ENCODE results near the gene SLX4IP. TPM values are rescaled to one million over a fixed set of nuclear protein-coding genes. Genes with fewer than 3 reads are reported as not detected.

Gene SLX4IP
- total RNA-seq, 1 experiment from 2014 or later: 7.4 TPM

DNA sequence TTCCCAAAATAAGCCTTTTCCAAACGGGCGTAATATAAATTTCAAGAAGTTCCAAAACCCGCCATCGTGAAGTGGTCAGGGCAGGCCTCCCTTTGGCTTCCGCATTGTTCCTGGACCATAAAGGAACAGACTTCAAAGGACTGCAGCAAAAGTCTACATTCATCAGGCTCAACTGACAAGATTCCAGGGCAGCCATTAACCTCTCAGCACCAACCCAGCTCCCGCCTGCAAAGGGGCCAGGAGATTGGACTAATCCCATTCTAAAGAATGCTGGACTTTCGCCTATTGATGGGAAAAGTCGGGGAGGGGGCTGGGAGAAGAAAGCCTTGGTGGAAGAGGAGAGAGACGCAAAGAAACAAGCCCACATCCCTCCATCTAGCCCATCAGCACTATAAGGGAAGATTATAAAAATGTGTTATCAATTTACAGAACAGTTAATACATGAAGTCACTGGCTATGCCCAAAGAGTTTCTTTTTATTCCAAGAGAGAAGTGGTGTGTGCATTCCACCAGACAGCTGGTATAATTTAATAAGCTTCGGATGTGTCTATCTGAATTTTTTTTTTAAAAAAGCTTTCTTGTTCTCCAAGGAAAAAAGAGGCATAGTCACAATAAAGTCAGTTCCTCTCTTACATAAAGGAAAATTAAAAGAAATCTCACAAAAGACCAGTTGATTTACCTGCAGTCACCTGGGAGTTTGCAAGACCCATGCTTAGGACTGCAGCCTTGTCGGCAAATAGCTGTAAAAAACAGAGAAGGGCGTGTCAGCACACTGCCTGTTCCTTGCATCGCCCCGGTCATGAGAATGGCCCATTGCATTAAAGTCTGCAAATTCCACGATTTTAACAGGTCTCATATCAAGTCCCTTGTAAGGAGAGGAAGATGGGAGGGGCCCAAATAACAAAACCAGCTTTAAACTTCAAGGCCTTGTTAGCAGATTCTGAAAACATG, 220.9 kb downstream of the SLX4IP start:
- peak overlapping the region; percentile 83 for H3K27ac Mint-ChIP-seq
- peaks cover 90% of the 10 kb centered on the region for H3K4me1 Mint-ChIP-seq
- H3K27me3 Mint-ChIP-seq (ENCODE audit: low read depth): no peaks in the 10 kb centered on the region
- TF ChIP-seq SMAD3 (CRISPR knock-in tag; IDR thresholded peaks at IDR 0.05; ENCODE audit: borderline replicate concordance): no peak
- peaks cover 70% of the 10 kb centered on the region for H3K36me3 Mint-ChIP-seq
- H3K4me3 Mint-ChIP-seq: no peak overlapping the region
- ChIA-PET POLR2A (no interaction called here), CTCF (interaction anchor here (0.6 to 2.2 kb wide), 6 partner anchors 11 to 747 kb away, joined by 3 to 6 read pairs (median 4); no protein-coding TSS in a partner anchor)
- no peaks in the 10 kb centered on the region for H3K9me3 Mint-ChIP-seq
- DNase-seq (ENCODE audit: low spot score) (no peak), ATAC-seq (no peak)

GRCh38 chr20:10657453-10657852, 222.3 kb downstream of the SLX4IP start:
- no peak overlapping the region for H3K4me3 Mint-ChIP-seq
- peaks cover 74% of the 10 kb centered on the region for H3K36me3 Mint-ChIP-seq
- ATAC-seq: peak; percentile 13; the same call in 1 of the 2 replicates

DNA sequence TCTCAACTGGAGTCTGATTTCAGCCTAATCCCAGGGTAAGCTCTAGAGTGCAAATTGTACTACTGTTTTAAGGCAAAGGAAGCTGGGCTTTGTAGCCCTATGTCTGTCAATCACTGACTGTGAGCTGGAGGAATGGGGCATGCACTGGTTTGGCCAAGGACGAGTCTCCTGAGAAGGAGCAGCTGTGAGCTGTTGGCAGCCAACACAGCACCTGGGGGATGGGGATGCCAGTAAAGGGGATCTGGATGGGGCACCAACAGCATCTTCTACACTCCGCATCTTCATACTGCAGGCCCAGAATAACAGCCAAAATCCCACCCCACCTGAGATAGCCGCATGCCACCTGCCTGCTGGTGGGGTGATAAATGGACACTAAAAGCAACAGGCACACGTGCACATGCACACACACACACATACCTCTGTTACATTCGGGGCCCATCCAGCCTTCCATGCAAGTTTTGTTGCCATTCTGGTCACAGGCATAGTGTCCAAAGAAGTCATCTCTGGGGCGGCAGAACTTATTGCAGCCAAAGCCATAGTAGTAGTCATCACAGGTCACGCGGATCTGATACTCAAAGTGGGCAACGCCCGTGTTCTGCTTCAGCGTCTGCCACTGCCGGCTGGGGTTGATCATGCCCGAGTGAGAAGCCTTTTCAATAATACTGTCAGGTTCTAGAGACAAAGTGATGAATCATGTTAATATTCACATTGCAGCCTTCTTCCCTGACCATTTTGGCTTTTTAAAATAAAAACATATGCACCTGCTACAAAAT, 223.1 kb downstream of the SLX4IP start:
- Mint-ChIP-seq H3K36me3 (peaks cover 82% of the 10 kb centered on the region), H3K4me3 (no peak overlapping the region), H3K4me1 (peaks cover 94% of the 10 kb centered on the region), H3K27me3 (ENCODE audit: low read depth) (no peaks in the 10 kb centered on the region), H3K27ac (peak overlapping the region; percentile 75), H3K9me3 (no peaks in the 10 kb centered on the region)
- DNase-seq (ENCODE audit: low spot score) (no peak), ATAC-seq (no peak)
- ChIA-PET CTCF (interaction anchor here (0.8 to 1.6 kb wide), 3 partner anchors 9 to 547 kb away, joined by 3 to 6 read pairs (median 4); no protein-coding TSS in a partner anchor), POLR2A (no interaction called here)
- TF ChIP-seq ZNF416 (CRISPR knock-in tag; IDR thresholded peaks at IDR 0.05): no peak
- TF ChIP-seq CREM (CRISPR knock-in tag; IDR thresholded peaks at IDR 0.05): no peak
- TF ChIP-seq, protein P1, sequence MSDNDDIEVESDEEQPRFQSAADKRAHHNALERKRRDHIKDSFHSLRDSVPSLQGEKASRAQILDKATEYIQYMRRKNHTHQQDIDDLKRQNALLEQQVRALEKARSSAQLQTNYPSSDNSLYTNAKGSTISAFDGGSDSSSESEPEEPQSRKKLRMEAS (CRISPR knock-in tag; IDR thresholded peaks at IDR 0.05): no peak
- no peak for TF ChIP-seq ZNF423 (CRISPR knock-in tag; IDR thresholded peaks at IDR 0.05)
- TF ChIP-seq PRRX2 (CRISPR knock-in tag; IDR thresholded peaks at IDR 0.05): no peak
- TF ChIP-seq ATF3 (CRISPR knock-in tag; conservative IDR thresholded peaks at IDR 0.05): no peak
- no peak for TF ChIP-seq GABPB1 (CRISPR knock-in tag; IDR thresholded peaks at IDR 0.05)
- TF ChIP-seq CTCF (IDR thresholded peaks at IDR 0.05): no peak
- TF ChIP-seq, protein P2, sequence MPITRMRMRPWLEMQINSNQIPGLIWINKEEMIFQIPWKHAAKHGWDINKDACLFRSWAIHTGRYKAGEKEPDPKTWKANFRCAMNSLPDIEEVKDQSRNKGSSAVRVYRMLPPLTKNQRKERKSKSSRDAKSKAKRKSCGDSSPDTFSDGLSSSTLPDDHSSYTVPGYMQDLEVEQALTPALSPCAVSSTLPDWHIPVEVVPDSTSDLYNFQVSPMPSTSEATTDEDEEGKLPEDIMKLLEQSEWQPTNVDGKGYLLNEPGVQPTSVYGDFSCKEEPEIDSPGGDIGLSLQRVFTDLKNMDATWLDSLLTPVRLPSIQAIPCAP (CRISPR knock-in tag; IDR thresholded peaks at IDR 0.05): no peak
- TF ChIP-seq TEAD4 (CRISPR knock-in tag; IDR thresholded peaks at IDR 0.05): no peak
- no peak for TF ChIP-seq PRDM15 (CRISPR knock-in tag; IDR thresholded peaks at IDR 0.05)
- TF ChIP-seq ZNF138 (CRISPR knock-in tag; conservative IDR thresholded peaks at IDR 0.05): no peak
- no peak for TF ChIP-seq NFYB (CRISPR knock-in tag; conservative IDR thresholded peaks at IDR 0.05; ENCODE audit: low read depth)
- TF ChIP-seq FOXP1 (CRISPR knock-in tag; IDR thresholded peaks at IDR 0.05; ENCODE audit: borderline replicate concordance): no peak
- no peak for TF ChIP-seq ATF2 (CRISPR knock-in tag; IDR thresholded peaks at IDR 0.05; ENCODE audit: borderline replicate concordance, low read depth)
- no peak for TF ChIP-seq JUN (CRISPR knock-in tag; IDR thresholded peaks at IDR 0.05)
- TF ChIP-seq NR1H2 (CRISPR knock-in tag; IDR thresholded peaks at IDR 0.05): no peak

More at GRCh38 chr20:10657453-10657852, 222.3 kb downstream of the SLX4IP start:
- POLR2A ChIA-PET: interaction anchor here (0.7 kb wide), 1 partner anchor 10 kb away, joined by 6 read pairs; no protein-coding TSS in a partner anchor
- Mint-ChIP-seq H3K4me1 (peaks cover 95% of the 10 kb centered on the region), H3K27ac (peak overlapping the region; percentile 90), H3K27me3 (ENCODE audit: low read depth) (no peaks in the 10 kb centered on the region), H3K9me3 (no peaks in the 10 kb centered on the region)
- DNase-seq (ENCODE audit: low spot score): no peak
- no peak for TF ChIP-seq CBFB (CRISPR knock-in tag; IDR thresholded peaks at IDR 0.05; ENCODE audit: low read depth)
- CTCF ChIA-PET: interaction anchor here (0.6 to 2.2 kb wide), 4 partner anchors 10 to 548 kb away, joined by 3 to 6 read pairs (median 4); no protein-coding TSS in a partner anchor

Measured in WTC11 (cell line).